GM19397 (cell line): ENCODE data around the gene EXOSC1.
"Not testable (repeated sequence)": the region's sequence is repeated elsewhere in the genome, so short reads cannot be mapped to it uniquely, and the experiment has no call there.

ENCODE experiments used
- ATAC-seq: cut with Tn5 transposase; IDR thresholded peaks from one replicate; pipeline ENCODE4 v1.9.1; 2021; ENCODE audit warnings: mild to moderate bottlenecking, moderate library complexity; ENCODE audit not compliant: unreplicated experiment

The EXOSC1 gene

GRCh38 chr10:97459933-97460332 is 14.1 kb upstream of the EXOSC1 start:
- no peak for ATAC-seq

- ATAC-seq, result no peak
These were observed 13.3 kb upstream of the EXOSC1 start for GRCh38 chr10:97459111-97459510.

GRCh38 chr10:97456686-97457065 is 10.9 kb upstream of the EXOSC1 start:
- ATAC-seq, result no peak

GRCh38 chr10:97456034-97456685 is 10.4 kb upstream of the EXOSC1 start:
- ATAC-seq, result no peak

- ATAC-seq, result no peak
These were observed 8.7 kb upstream of the EXOSC1 start for GRCh38 chr10:97454330-97455036.

- no peak for ATAC-seq
These were observed 6.5 kb upstream of the EXOSC1 start for GRCh38 chr10:97452352-97452751.

GRCh38 chr10:97451605-97452004 is 5.8 kb upstream of the EXOSC1 start:
- no peak for ATAC-seq

- ATAC-seq, result no peak
These were observed 5.0 kb upstream of the EXOSC1 start for GRCh38 chr10:97450828-97451227.

- no peak for ATAC-seq
These were observed 467 bp downstream of the EXOSC1 start for GRCh38 chr10:97445357-97445721.

GRCh38 chr10:97444212-97444611 is 1.6 kb downstream of the EXOSC1 start:
- no peak for ATAC-seq

GRCh38 chr10:97442277-97442676 is 3.5 kb downstream of the EXOSC1 start:
- ATAC-seq, result no peak

GRCh38 chr10:97435211-97435610 is 10.6 kb downstream of the EXOSC1 start:
- no peak for ATAC-seq

GRCh38 chr10:97434557-97434956 is 11.2 kb downstream of the EXOSC1 start:
- ATAC-seq, result no peak

GRCh38 chr10:97434055-97434454 is 11.8 kb downstream of the EXOSC1 start:
- no peak for ATAC-seq

- ATAC-seq, result no peak
These were observed 17.2 kb downstream of the EXOSC1 start for GRCh38 chr10:97428572-97428981.

- ATAC-seq, result no peak
These were observed 18.1 kb downstream of the EXOSC1 start for GRCh38 chr10:97427571-97428179.

GRCh38 chr10:97426776-97427570 is 18.8 kb downstream of the EXOSC1 start:
- no peak for ATAC-seq

- peak; percentile 90 for ATAC-seq
These were observed 19.6 kb downstream of the EXOSC1 start, which contains the start of gene PGAM1 for GRCh38 chr10:97425964-97426775. TSS of gene PGAM1 (plus strand) at chr10:97426191. CDS start at chr10:97426308, 117 bp downstream.

GRCh38 chr10:97423757-97424098 is 22.1 kb downstream of the EXOSC1 start:
- ATAC-seq, result not testable (repeated sequence)

GRCh38 chr10:97416565-97416964 is 29.2 kb downstream of the EXOSC1 start:
- ATAC-seq, result no peak

- no peak for ATAC-seq
These were observed 32.9 kb downstream of the EXOSC1 start for GRCh38 chr10:97412891-97413304.
